ENCODE results near the gene ROR1.

DNA sequence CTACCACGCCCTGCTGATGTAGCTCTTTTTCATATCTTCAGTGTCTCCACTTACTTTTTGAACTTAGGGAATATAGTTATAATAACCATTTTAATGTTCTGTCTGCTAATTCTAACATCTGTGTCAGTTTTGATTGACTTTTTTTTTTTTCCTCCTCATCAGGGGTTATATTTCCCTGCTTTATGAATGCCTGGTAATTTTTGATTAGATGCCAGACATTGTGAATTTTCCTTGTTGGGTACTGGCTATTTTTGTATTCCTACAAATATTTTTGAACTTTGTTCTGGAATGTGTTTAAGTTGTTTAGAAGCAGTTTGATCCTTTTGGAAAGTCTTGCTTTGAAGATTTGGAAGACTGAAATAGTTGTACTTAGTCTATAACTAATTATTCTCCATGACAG lies 82.1 kb downstream of the ROR1 start:
- TF ChIP-seq, protein P1, sequence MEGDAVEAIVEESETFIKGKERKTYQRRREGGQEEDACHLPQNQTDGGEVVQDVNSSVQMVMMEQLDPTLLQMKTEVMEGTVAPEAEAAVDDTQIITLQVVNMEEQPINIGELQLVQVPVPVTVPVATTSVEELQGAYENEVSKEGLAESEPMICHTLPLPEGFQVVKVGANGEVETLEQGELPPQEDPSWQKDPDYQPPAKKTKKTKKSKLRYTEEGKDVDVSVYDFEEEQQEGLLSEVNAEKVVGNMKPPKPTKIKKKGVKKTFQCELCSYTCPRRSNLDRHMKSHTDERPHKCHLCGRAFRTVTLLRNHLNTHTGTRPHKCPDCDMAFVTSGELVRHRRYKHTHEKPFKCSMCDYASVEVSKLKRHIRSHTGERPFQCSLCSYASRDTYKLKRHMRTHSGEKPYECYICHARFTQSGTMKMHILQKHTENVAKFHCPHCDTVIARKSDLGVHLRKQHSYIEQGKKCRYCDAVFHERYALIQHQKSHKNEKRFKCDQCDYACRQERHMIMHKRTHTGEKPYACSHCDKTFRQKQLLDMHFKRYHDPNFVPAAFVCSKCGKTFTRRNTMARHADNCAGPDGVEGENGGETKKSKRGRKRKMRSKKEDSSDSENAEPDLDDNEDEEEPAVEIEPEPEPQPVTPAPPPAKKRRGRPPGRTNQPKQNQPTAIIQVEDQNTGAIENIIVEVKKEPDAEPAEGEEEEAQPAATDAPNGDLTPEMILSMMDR (IDR thresholded peaks at IDR 0.05): no peak
- TF ChIP-seq EZH2 (IDR thresholded peaks at IDR 0.05) (no peak), EZH2phosphoT487 (IDR thresholded peaks at IDR 0.05) (no peak)

Measured in neural progenitor cell (in vitro differentiated cells).